ENCODE data around the gene NT5C3A. TPM values are rescaled to one million over a fixed set of nuclear protein-coding genes. Genes with fewer than 3 reads are reported as not detected.

NT5C3A gene
- total and polyA plus RNA-seq, 9 donors, result 18.5 to 32.4 (median 24.0) TPM

- no peaks in the 10 kb centered on the region for H3K27me3 ChIP-seq (ENCODE audit: control insufficient read depth, insufficient read depth, low read length)
- peaks cover 7% of the 10 kb centered on the region for H3K4me1 ChIP-seq (ENCODE audit: control insufficient read depth, insufficient read depth, low read length)
- WGBS (ENCODE audit: insufficient coverage), result no CpG with 5 or more reads among the region's 8 CpGs
- H3K27ac ChIP-seq (ENCODE audit: low read length), result no peak overlapping the region
- H3K36me3 ChIP-seq (ENCODE audit: control insufficient read depth, insufficient read depth, low read length), result peaks cover 3% of the 10 kb centered on the region
- peak overlapping the region; percentile 75 for H3K4me3 ChIP-seq (ENCODE audit: low read length)
- H3K9me3 ChIP-seq (replicated peaks; ENCODE audit: control insufficient read depth, low read depth, low read length), result peaks cover 4% of the 10 kb centered on the region
- no peak for DNase-seq
Measured at GRCh38 chr7:33061282-33061937, 1.2 kb downstream of the NT5C3A start.

GRCh38 chr7:33059635-33060034, 2.9 kb downstream of the NT5C3A start:
- 80% methylated on average over 2 of the region's 4 CpGs for WGBS (ENCODE audit: insufficient coverage)
- Histone ChIP-seq H3K27me3 (ENCODE audit: control insufficient read depth, insufficient read depth, low read length) (no peaks in the 10 kb centered on the region), H3K36me3 (ENCODE audit: control insufficient read depth, insufficient read depth, low read length) (peaks cover 3% of the 10 kb centered on the region), H3K4me1 (ENCODE audit: control insufficient read depth, insufficient read depth, low read length) (peaks cover 7% of the 10 kb centered on the region), H3K9me3 (replicated peaks; ENCODE audit: control insufficient read depth, low read depth, low read length) (no peaks in the 10 kb centered on the region), H3K27ac (ENCODE audit: low read length) (no peak overlapping the region), H3K4me3 (ENCODE audit: low read length) (no peak overlapping the region)
- no peak for DNase-seq

GRCh38 chr7:33055158-33055557, 7.4 kb downstream of the NT5C3A start:
- DNase-seq, result no peak
- WGBS (ENCODE audit: insufficient coverage), result 92% methylated on average over 2 of the region's 5 CpGs
- Histone ChIP-seq H3K27me3 (ENCODE audit: control insufficient read depth, insufficient read depth, low read length) (no peaks in the 10 kb centered on the region), H3K4me3 (ENCODE audit: low read length) (no peak overlapping the region), H3K36me3 (ENCODE audit: control insufficient read depth, insufficient read depth, low read length) (peaks cover 3% of the 10 kb centered on the region), H3K27ac (ENCODE audit: low read length) (no peak overlapping the region), H3K4me1 (ENCODE audit: control insufficient read depth, insufficient read depth, low read length) (no peaks in the 10 kb centered on the region), H3K9me3 (replicated peaks; ENCODE audit: control insufficient read depth, low read depth, low read length) (no peaks in the 10 kb centered on the region)

GRCh38 chr7:33054261-33054964, 8.2 kb downstream of the NT5C3A start:
- no peaks in the 10 kb centered on the region for H3K4me1 ChIP-seq (ENCODE audit: control insufficient read depth, insufficient read depth, low read length)
- no peak overlapping the region for H3K4me3 ChIP-seq (ENCODE audit: low read length)
- no CpG with 5 or more reads among the region's 2 CpGs for WGBS (ENCODE audit: insufficient coverage)
- H3K36me3 ChIP-seq (ENCODE audit: control insufficient read depth, insufficient read depth, low read length), result peaks cover 3% of the 10 kb centered on the region
- DNase-seq, result no peak
- no peak overlapping the region for H3K27ac ChIP-seq (ENCODE audit: low read length)
- H3K9me3 ChIP-seq (replicated peaks; ENCODE audit: control insufficient read depth, low read depth, low read length), result no peaks in the 10 kb centered on the region
- H3K27me3 ChIP-seq (ENCODE audit: control insufficient read depth, insufficient read depth, low read length), result no peaks in the 10 kb centered on the region

- no CpG with 5 or more reads among the region's 1 CpG for WGBS (ENCODE audit: insufficient coverage)
Measured at GRCh38 chr7:33053721-33054120, 8.9 kb downstream of the NT5C3A start.

GRCh38 chr7:33050535-33051318, 11.8 kb downstream of the NT5C3A start:
- peak; percentile 68 for DNase-seq
- H3K4me3 ChIP-seq (ENCODE audit: low read length), result no peak overlapping the region
- no peaks in the 10 kb centered on the region for H3K4me1 ChIP-seq (ENCODE audit: control insufficient read depth, insufficient read depth, low read length)
- no peaks in the 10 kb centered on the region for H3K9me3 ChIP-seq (replicated peaks; ENCODE audit: control insufficient read depth, low read depth, low read length)
- H3K27me3 ChIP-seq (ENCODE audit: control insufficient read depth, insufficient read depth, low read length), result no peaks in the 10 kb centered on the region
- peak overlapping the region; percentile 52 for H3K27ac ChIP-seq (ENCODE audit: low read length)
- H3K36me3 ChIP-seq (ENCODE audit: control insufficient read depth, insufficient read depth, low read length), result no peaks in the 10 kb centered on the region
- 20% methylated on average over 1 of the region's 1 CpG for WGBS (ENCODE audit: insufficient coverage)

More at GRCh38 chr7:33053721-33054120, 8.9 kb downstream of the NT5C3A start:
- Histone ChIP-seq H3K4me3 (ENCODE audit: low read length) (no peak overlapping the region), H3K27ac (ENCODE audit: low read length) (no peak overlapping the region), H3K27me3 (ENCODE audit: control insufficient read depth, insufficient read depth, low read length) (no peaks in the 10 kb centered on the region), H3K36me3 (ENCODE audit: control insufficient read depth, insufficient read depth, low read length) (peaks cover 3% of the 10 kb centered on the region), H3K4me1 (ENCODE audit: control insufficient read depth, insufficient read depth, low read length) (no peaks in the 10 kb centered on the region), H3K9me3 (replicated peaks; ENCODE audit: control insufficient read depth, low read depth, low read length) (no peaks in the 10 kb centered on the region)
- no peak for DNase-seq

- Histone ChIP-seq H3K4me3 (ENCODE audit: low read length) (no peak overlapping the region), H3K9me3 (replicated peaks; ENCODE audit: control insufficient read depth, low read depth, low read length) (no peaks in the 10 kb centered on the region), H3K27ac (ENCODE audit: low read length) (no peak overlapping the region), H3K36me3 (ENCODE audit: control insufficient read depth, insufficient read depth, low read length) (no peaks in the 10 kb centered on the region), H3K27me3 (ENCODE audit: control insufficient read depth, insufficient read depth, low read length) (no peaks in the 10 kb centered on the region), H3K4me1 (ENCODE audit: control insufficient read depth, insufficient read depth, low read length) (no peaks in the 10 kb centered on the region)
- no peak for DNase-seq
- no CpG with 5 or more reads among the region's 1 CpG for WGBS (ENCODE audit: insufficient coverage)
Measured at GRCh38 chr7:33048704-33049103, 13.9 kb downstream of the NT5C3A start.

GRCh38 chr7:33048257-33048656, 14.3 kb downstream of the NT5C3A start:
- Histone ChIP-seq H3K27me3 (ENCODE audit: control insufficient read depth, insufficient read depth, low read length) (no peaks in the 10 kb centered on the region), H3K27ac (ENCODE audit: low read length) (no peak overlapping the region), H3K9me3 (replicated peaks; ENCODE audit: control insufficient read depth, low read depth, low read length) (no peaks in the 10 kb centered on the region), H3K4me1 (ENCODE audit: control insufficient read depth, insufficient read depth, low read length) (no peaks in the 10 kb centered on the region), H3K36me3 (ENCODE audit: control insufficient read depth, insufficient read depth, low read length) (no peaks in the 10 kb centered on the region), H3K4me3 (ENCODE audit: low read length) (no peak overlapping the region)
- no peak for DNase-seq
- WGBS (ENCODE audit: insufficient coverage), result no CpG with 5 or more reads among the region's 3 CpGs

- H3K27me3 ChIP-seq (ENCODE audit: control insufficient read depth, insufficient read depth, low read length), result no peaks in the 10 kb centered on the region
- peaks cover 2% of the 10 kb centered on the region for H3K4me1 ChIP-seq (ENCODE audit: control insufficient read depth, insufficient read depth, low read length)
- no peak overlapping the region for H3K4me3 ChIP-seq (ENCODE audit: low read length)
- no peaks in the 10 kb centered on the region for H3K9me3 ChIP-seq (replicated peaks; ENCODE audit: control insufficient read depth, low read depth, low read length)
- no peak for DNase-seq
- WGBS (ENCODE audit: insufficient coverage), result no CpG with 5 or more reads among the region's 2 CpGs
- H3K36me3 ChIP-seq (ENCODE audit: control insufficient read depth, insufficient read depth, low read length), result no peaks in the 10 kb centered on the region
- H3K27ac ChIP-seq (ENCODE audit: low read length), result no peak overlapping the region
Measured at GRCh38 chr7:33044986-33045385, 17.6 kb downstream of the NT5C3A start.

GRCh38 chr7:33044401-33044718, 18.2 kb downstream of the NT5C3A start:
- DNase-seq, result no peak
- peaks cover 2% of the 10 kb centered on the region for H3K4me1 ChIP-seq (ENCODE audit: control insufficient read depth, insufficient read depth, low read length)

More at GRCh38 chr7:33044401-33044718, 18.2 kb downstream of the NT5C3A start:
- WGBS (ENCODE audit: insufficient coverage), result no CpG with 5 or more reads among the region's 3 CpGs
- H3K36me3 ChIP-seq (ENCODE audit: control insufficient read depth, insufficient read depth, low read length), result no peaks in the 10 kb centered on the region
- H3K4me3 ChIP-seq (ENCODE audit: low read length), result no peak overlapping the region
- H3K27ac ChIP-seq (ENCODE audit: low read length), result no peak overlapping the region
- H3K9me3 ChIP-seq (replicated peaks; ENCODE audit: control insufficient read depth, low read depth, low read length), result no peaks in the 10 kb centered on the region
- H3K27me3 ChIP-seq (ENCODE audit: control insufficient read depth, insufficient read depth, low read length), result no peaks in the 10 kb centered on the region
